ENCODE results near the gene ABCA13.

Gene ABCA13

GRCh38 chr7:48634116-48634632 is 462.9 kb downstream of the ABCA13 start:
- Histone ChIP-seq H3K27ac (ENCODE audit: low read depth, low read length) (no peak overlapping the region), H3K36me3 (ENCODE audit: control insufficient read depth, insufficient read depth, low read length) (no peaks in the 10 kb centered on the region), H3K4me3 (ENCODE audit: low read depth, low read length) (no peak overlapping the region), H3K4me1 (ENCODE audit: control insufficient read depth, insufficient read depth, low read length) (no peaks in the 10 kb centered on the region), H3K9ac (ENCODE audit: low read depth, low read length) (no peak overlapping the region), H3K27me3 (ENCODE audit: control insufficient read depth, insufficient read depth, low read length) (no peaks in the 10 kb centered on the region), H3K9me3 (ENCODE audit: control insufficient read depth, insufficient read depth, low read length) (no peaks in the 10 kb centered on the region)

GRCh38 chr7:48635796-48636195 is 464.5 kb downstream of the ABCA13 start:
- Histone ChIP-seq H3K4me1 (ENCODE audit: control insufficient read depth, insufficient read depth, low read length) (no peaks in the 10 kb centered on the region), H3K9me3 (ENCODE audit: control insufficient read depth, insufficient read depth, low read length) (no peaks in the 10 kb centered on the region), H3K4me3 (ENCODE audit: low read depth, low read length) (no peak overlapping the region), H3K36me3 (ENCODE audit: control insufficient read depth, insufficient read depth, low read length) (no peaks in the 10 kb centered on the region), H3K9ac (ENCODE audit: low read depth, low read length) (no peak overlapping the region), H3K27ac (ENCODE audit: low read depth, low read length) (no peak overlapping the region), H3K27me3 (ENCODE audit: control insufficient read depth, insufficient read depth, low read length) (no peaks in the 10 kb centered on the region)

- Histone ChIP-seq H3K9ac (ENCODE audit: low read depth, low read length) (no peak overlapping the region), H3K27ac (ENCODE audit: low read depth, low read length) (no peak overlapping the region), H3K27me3 (ENCODE audit: control insufficient read depth, insufficient read depth, low read length) (no peaks in the 10 kb centered on the region), H3K4me1 (ENCODE audit: control insufficient read depth, insufficient read depth, low read length) (no peaks in the 10 kb centered on the region), H3K4me3 (ENCODE audit: low read depth, low read length) (no peak overlapping the region), H3K36me3 (ENCODE audit: control insufficient read depth, insufficient read depth, low read length) (no peaks in the 10 kb centered on the region), H3K9me3 (ENCODE audit: control insufficient read depth, insufficient read depth, low read length) (no peaks in the 10 kb centered on the region)
Measured at GRCh38 chr7:48636391-48637015, 465.2 kb downstream of the ABCA13 start.

GRCh38 chr7:48637382-48637781 is 466.1 kb downstream of the ABCA13 start:
- H3K4me3 ChIP-seq (ENCODE audit: low read depth, low read length), result no peak overlapping the region
- no peaks in the 10 kb centered on the region for H3K4me1 ChIP-seq (ENCODE audit: control insufficient read depth, insufficient read depth, low read length)
- no peaks in the 10 kb centered on the region for H3K9me3 ChIP-seq (ENCODE audit: control insufficient read depth, insufficient read depth, low read length)
- no peak overlapping the region for H3K27ac ChIP-seq (ENCODE audit: low read depth, low read length)
- no peaks in the 10 kb centered on the region for H3K36me3 ChIP-seq (ENCODE audit: control insufficient read depth, insufficient read depth, low read length)
- H3K9ac ChIP-seq (ENCODE audit: low read depth, low read length), result no peak overlapping the region
- no peaks in the 10 kb centered on the region for H3K27me3 ChIP-seq (ENCODE audit: control insufficient read depth, insufficient read depth, low read length)

- Histone ChIP-seq H3K27ac (ENCODE audit: low read depth, low read length) (no peak overlapping the region), H3K9me3 (ENCODE audit: control insufficient read depth, insufficient read depth, low read length) (no peaks in the 10 kb centered on the region)
Measured at GRCh38 chr7:48638041-48638440, 466.8 kb downstream of the ABCA13 start.

GRCh38 chr7:48643431-48644013 is 472.3 kb downstream of the ABCA13 start:
- Histone ChIP-seq H3K9ac (ENCODE audit: low read depth, low read length) (no peak overlapping the region), H3K27me3 (ENCODE audit: control insufficient read depth, insufficient read depth, low read length) (no peaks in the 10 kb centered on the region), H3K4me1 (ENCODE audit: control insufficient read depth, insufficient read depth, low read length) (0 out of 2 replicates have a peak, but pooled peaks cover 3% of the 10 kb centered on the region), H3K4me3 (ENCODE audit: low read depth, low read length) (no peak overlapping the region), H3K27ac (ENCODE audit: low read depth, low read length) (no peak overlapping the region), H3K9me3 (ENCODE audit: control insufficient read depth, insufficient read depth, low read length) (no peaks in the 10 kb centered on the region), H3K36me3 (ENCODE audit: control insufficient read depth, insufficient read depth, low read length) (no peaks in the 10 kb centered on the region)

More at GRCh38 chr7:48638041-48638440, 466.8 kb downstream of the ABCA13 start:
- no peaks in the 10 kb centered on the region for H3K27me3 ChIP-seq (ENCODE audit: control insufficient read depth, insufficient read depth, low read length)
- H3K4me1 ChIP-seq (ENCODE audit: control insufficient read depth, insufficient read depth, low read length), result no peaks in the 10 kb centered on the region
- no peak overlapping the region for H3K9ac ChIP-seq (ENCODE audit: low read depth, low read length)
- H3K36me3 ChIP-seq (ENCODE audit: control insufficient read depth, insufficient read depth, low read length), result no peaks in the 10 kb centered on the region
- no peak overlapping the region for H3K4me3 ChIP-seq (ENCODE audit: low read depth, low read length)

- no peaks in the 10 kb centered on the region for H3K36me3 ChIP-seq (ENCODE audit: control insufficient read depth, insufficient read depth, low read length)
- no peak overlapping the region for H3K27ac ChIP-seq (ENCODE audit: low read depth, low read length)
- H3K9me3 ChIP-seq (ENCODE audit: control insufficient read depth, insufficient read depth, low read length), result no peaks in the 10 kb centered on the region
- H3K4me1 ChIP-seq (ENCODE audit: control insufficient read depth, insufficient read depth, low read length), result no peaks in the 10 kb centered on the region
- no peak overlapping the region for H3K9ac ChIP-seq (ENCODE audit: low read depth, low read length)
- no peaks in the 10 kb centered on the region for H3K27me3 ChIP-seq (ENCODE audit: control insufficient read depth, insufficient read depth, low read length)
- H3K4me3 ChIP-seq (ENCODE audit: low read depth, low read length), result no peak overlapping the region
Measured at GRCh38 chr7:48658138-48658537, 486.9 kb downstream of the ABCA13 start.

- Histone ChIP-seq H3K9me3 (ENCODE audit: control insufficient read depth, insufficient read depth, low read length) (no peaks in the 10 kb centered on the region), H3K4me3 (ENCODE audit: low read depth, low read length) (no peak overlapping the region), H3K36me3 (ENCODE audit: control insufficient read depth, insufficient read depth, low read length) (no peaks in the 10 kb centered on the region), H3K9ac (ENCODE audit: low read depth, low read length) (no peak overlapping the region), H3K4me1 (ENCODE audit: control insufficient read depth, insufficient read depth, low read length) (no peaks in the 10 kb centered on the region), H3K27me3 (ENCODE audit: control insufficient read depth, insufficient read depth, low read length) (no peaks in the 10 kb centered on the region), H3K27ac (ENCODE audit: low read depth, low read length) (no peak overlapping the region)
Measured at GRCh38 chr7:48660306-48660870, 489.1 kb downstream of the ABCA13 start.

- Histone ChIP-seq H3K9me3 (ENCODE audit: control insufficient read depth, insufficient read depth, low read length) (no peaks in the 10 kb centered on the region), H3K36me3 (ENCODE audit: control insufficient read depth, insufficient read depth, low read length) (no peaks in the 10 kb centered on the region), H3K4me1 (ENCODE audit: control insufficient read depth, insufficient read depth, low read length) (no peaks in the 10 kb centered on the region), H3K27ac (ENCODE audit: low read depth, low read length) (no peak overlapping the region), H3K27me3 (ENCODE audit: control insufficient read depth, insufficient read depth, low read length) (no peaks in the 10 kb centered on the region), H3K4me3 (ENCODE audit: low read depth, low read length) (no peak overlapping the region), H3K9ac (ENCODE audit: low read depth, low read length) (no peak overlapping the region)
Measured at GRCh38 chr7:48664241-48664640, 493.0 kb downstream of the ABCA13 start.

- H3K27me3 ChIP-seq (ENCODE audit: control insufficient read depth, insufficient read depth, low read length), result no peaks in the 10 kb centered on the region
- no peaks in the 10 kb centered on the region for H3K36me3 ChIP-seq (ENCODE audit: control insufficient read depth, insufficient read depth, low read length)
- no peak overlapping the region for H3K27ac ChIP-seq (ENCODE audit: low read depth, low read length)
- no peak overlapping the region for H3K9ac ChIP-seq (ENCODE audit: low read depth, low read length)
- no peak overlapping the region for H3K4me3 ChIP-seq (ENCODE audit: low read depth, low read length)
- no peaks in the 10 kb centered on the region for H3K4me1 ChIP-seq (ENCODE audit: control insufficient read depth, insufficient read depth, low read length)
- no peaks in the 10 kb centered on the region for H3K9me3 ChIP-seq (ENCODE audit: control insufficient read depth, insufficient read depth, low read length)
Measured at GRCh38 chr7:48665353-48666135, 494.3 kb downstream of the ABCA13 start.

GRCh38 chr7:48667407-48667806 is 496.1 kb downstream of the ABCA13 start:
- no peaks in the 10 kb centered on the region for H3K9me3 ChIP-seq (ENCODE audit: control insufficient read depth, insufficient read depth, low read length)
- H3K27me3 ChIP-seq (ENCODE audit: control insufficient read depth, insufficient read depth, low read length), result no peaks in the 10 kb centered on the region
- no peaks in the 10 kb centered on the region for H3K36me3 ChIP-seq (ENCODE audit: control insufficient read depth, insufficient read depth, low read length)
- no peaks in the 10 kb centered on the region for H3K4me1 ChIP-seq (ENCODE audit: control insufficient read depth, insufficient read depth, low read length)
- no peak overlapping the region for H3K9ac ChIP-seq (ENCODE audit: low read depth, low read length)
- H3K27ac ChIP-seq (ENCODE audit: low read depth, low read length), result no peak overlapping the region
- H3K4me3 ChIP-seq (ENCODE audit: low read depth, low read length), result no peak overlapping the region

Data from HUES48 (cell line).